ENCODE measurements around the gene AK5.

DNA sequence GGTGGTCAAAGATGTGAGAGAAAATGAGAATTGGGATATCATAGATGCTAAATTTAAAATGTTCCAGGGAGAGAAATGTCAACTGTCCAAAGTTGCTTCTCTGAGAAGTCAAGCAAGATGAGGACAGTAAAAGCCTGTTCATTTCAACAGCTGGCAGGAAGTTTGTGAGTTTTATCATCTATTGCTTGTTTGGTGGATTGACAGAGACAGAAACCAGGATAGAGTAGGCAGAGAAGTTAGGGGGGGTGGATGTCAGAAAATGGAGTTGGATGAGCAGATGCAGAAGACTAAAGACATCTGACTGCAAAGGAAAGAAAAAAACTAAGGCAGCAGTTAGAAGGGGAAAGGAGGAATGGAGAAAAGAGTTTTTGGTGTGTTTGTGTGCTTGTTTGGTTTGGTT lies 78.4 kb downstream of the AK5 start:
- no peak for TF ChIP-seq CTCF (IDR thresholded peaks at IDR 0.05; ENCODE audit: low read depth, low read length)
- TF ChIP-seq, protein P1, sequence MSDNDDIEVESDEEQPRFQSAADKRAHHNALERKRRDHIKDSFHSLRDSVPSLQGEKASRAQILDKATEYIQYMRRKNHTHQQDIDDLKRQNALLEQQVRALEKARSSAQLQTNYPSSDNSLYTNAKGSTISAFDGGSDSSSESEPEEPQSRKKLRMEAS (IDR thresholded peaks at IDR 0.05; ENCODE audit: low read depth, low read length), result no peak

All from NB4 (cell line).